ENCODE measurements around the gene SLC6A9.

SLC6A9 gene

GRCh38 chr1:44048532-44049215 lies 17.4 kb upstream of the SLC6A9 start:
- DNase-seq (ENCODE audit: low read depth) = no peak

DNA sequence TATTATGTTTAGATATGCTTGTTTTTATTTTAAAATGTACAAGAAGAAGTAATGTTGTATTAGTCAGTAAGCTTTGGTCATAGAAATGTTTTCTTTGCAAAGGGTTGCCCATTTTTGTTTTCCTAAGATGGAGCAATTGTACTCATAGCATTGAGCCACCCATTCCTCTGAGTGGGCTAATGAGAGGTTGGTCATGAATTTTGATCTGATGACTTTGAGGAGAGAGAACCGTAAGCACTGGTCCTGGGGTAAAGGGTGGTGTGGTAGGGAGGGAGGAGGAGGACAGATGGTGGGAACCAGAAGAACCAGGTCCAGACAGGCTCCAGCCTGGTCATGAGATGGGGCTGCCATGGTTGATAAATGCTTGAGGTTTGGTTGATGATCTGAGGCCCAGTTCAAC lies 15.9 kb upstream of the SLC6A9 start:
- DNase-seq (ENCODE audit: low read depth) = no peak

- DNase-seq (ENCODE audit: low read depth) = no peak
Observed at GRCh38 chr1:44045064-44045463, 13.8 kb upstream of the SLC6A9 start.

GRCh38 chr1:44044071-44044801 lies 13.0 kb upstream of the SLC6A9 start:
- no peak for DNase-seq (ENCODE audit: low read depth)

DNA sequence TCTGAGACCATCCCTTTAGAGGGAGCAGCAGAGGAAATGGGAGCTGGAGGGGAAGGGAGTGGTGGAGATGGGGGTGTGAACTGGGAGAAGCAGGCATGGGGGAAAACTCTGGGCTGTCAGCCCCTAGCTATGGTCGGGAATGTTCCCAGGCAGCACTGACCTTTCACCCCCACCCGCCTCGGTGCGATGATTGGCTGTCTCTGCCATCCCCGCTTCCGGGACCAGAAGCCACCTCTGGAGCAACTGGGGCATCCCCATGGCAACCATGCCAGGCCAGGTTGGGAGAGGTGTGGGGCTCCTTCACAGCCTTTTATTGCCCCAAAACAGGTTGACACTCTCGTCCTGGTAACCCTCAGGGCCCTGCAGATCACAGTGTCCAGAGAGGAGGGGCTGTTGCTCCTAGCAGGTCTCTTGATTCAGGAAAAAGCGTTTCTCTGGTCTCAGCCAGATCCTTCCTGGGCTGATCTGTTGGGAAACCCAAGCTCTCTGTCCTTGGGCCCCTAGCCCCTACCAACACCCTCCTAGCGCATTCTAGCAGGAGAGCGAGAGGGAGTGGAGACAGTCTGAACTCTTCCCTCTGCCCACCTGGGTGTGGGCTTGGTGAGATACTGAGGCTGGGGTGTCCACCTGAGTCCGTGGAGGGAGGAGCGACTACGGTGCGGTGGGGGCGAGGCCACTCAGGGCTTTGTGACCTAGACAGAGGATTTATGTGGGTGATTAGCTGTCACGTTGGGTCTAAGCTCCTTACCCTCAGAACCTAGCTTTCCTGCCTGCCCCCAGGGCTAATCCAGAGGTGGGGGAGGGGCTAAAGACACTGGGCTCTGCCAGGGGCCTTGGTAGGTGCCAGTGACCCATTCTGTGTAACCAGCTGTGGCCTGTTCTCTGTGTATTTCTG lies 12.2 kb upstream of the SLC6A9 start:
- DNase-seq (ENCODE audit: low read depth) = no peak

GRCh38 chr1:44040846-44041245 lies 9.6 kb upstream of the SLC6A9 start:
- DNase-seq (ENCODE audit: low read depth) = no peak

- no peak for DNase-seq (ENCODE audit: low read depth)
Observed at GRCh38 chr1:44040418-44040817, 9.2 kb upstream of the SLC6A9 start.

DNA sequence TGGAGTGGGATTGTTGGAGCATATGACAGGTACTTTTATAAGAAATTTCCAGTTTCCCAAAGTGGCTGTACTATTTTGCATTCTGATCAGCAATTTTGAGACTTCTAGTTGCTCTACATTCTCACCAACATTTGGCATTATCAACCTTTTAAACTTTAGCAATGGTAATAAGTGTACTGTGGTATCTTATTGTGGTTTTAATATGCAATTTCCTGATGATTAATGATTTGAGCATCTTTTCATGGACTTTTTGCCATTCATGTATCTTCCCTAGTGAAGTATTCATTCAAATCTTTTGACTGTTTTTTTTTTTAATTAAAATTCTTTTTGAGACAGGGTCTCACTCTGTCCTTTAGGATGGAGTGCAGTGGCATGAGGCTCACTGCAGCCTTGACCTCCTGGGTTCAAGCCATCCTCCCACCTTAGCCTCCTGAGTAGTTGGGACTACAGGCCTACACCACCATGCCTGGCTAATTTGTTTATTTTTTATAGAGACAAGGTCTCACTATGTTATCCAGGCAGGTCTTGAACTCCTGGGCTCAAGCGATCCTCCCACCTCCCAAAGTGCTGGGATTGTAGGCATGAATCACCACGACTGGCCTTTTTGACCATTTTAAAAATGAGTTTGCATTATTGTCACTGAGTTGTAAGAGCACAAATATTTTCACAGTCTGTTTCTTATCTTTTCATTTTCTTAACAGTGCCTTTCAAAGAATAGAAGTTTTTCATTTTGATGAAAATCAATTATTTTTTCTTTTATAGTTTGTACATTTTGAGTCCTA lies 7.8 kb upstream of the SLC6A9 start:
- no peak for DNase-seq (ENCODE audit: low read depth)

DNA sequence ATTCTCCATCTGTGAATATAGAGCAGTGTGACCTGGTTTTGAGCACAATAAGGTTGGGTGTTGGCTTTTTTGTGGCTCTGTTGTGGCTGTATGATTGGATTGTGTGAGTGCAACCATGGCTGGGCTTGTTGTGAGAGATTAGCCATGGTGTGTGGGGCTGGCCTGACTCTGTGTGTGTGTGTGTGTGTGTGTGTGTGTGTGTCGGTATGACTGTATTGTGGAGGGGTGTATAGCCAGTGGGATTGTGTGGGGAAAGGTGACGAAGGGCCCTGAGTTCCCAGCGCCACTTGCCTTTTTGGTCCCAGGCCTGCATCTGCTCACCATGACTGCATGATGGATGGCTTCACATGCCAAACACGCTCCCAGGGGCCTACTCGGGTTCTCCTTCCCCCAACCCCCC lies 5.9 kb upstream of the SLC6A9 start:
- no peak for DNase-seq (ENCODE audit: low read depth)

GRCh38 chr1:44036409-44037139 lies 5.3 kb upstream of the SLC6A9 start:
- peak; percentile 56 for DNase-seq (ENCODE audit: low read depth)

GRCh38 chr1:44035726-44036408 lies 4.6 kb upstream of the SLC6A9 start:
- no peak for DNase-seq (ENCODE audit: low read depth)

- no peak for DNase-seq (ENCODE audit: low read depth)
Observed at GRCh38 chr1:44034976-44035716, 3.9 kb upstream of the SLC6A9 start.

DNA sequence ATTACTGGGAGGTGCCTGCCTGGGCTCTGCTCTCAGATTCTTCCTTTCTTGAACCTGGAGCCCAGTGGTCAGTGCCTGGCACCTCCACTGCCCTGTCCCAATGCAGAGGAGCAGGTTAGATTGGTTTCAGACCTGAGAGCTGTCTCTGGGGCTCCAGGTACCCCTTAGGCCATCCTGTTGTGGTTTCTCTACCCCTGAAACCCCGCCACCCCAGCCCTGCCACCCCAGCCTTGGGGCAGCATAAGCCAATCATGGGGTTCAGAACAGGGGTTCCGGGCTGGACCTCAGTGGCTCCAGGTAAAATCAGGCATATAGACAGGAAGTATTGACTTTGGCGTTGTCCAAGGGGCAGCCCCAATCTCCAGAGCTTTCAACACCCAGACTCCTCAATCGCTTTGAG lies 3.2 kb upstream of the SLC6A9 start:
- no peak for DNase-seq (ENCODE audit: low read depth)

- no peak for DNase-seq (ENCODE audit: low read depth)
Observed at GRCh38 chr1:44033756-44034155, 2.5 kb upstream of the SLC6A9 start.

GRCh38 chr1:44033041-44033575 lies 1.8 kb upstream of the SLC6A9 start:
- no peak for DNase-seq (ENCODE audit: low read depth)

DNA sequence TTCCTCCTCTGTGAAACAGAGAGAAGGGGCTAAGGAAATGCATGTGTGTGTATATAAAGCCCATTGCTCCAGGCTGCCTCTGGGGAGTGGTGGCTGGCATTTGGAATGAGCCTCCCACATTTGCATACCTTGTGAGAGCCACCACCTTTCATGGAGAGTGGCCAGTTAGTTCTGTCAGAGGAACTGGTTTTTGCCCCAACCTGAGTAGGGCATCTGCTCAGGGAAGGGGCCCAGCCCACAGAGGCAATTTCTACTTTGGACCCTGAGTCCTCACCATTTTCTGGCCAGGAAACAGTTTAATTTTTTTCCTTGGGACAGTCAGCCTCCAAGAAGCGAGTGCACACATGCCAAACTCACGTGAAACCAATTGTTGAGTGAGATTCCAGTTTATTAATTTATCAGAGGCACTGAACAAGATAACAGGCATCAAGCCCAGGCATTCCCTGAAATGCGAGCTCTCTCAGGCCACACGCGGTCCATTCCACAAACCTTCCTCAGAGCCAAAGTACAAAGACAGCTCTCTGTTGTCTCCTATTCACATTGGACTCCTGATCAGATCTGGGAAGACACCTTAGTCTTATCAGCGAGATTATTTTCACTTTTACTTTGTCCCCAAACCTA lies 1.0 kb upstream of the SLC6A9 start:
- DNase-seq (ENCODE audit: low read depth) = no peak

GRCh38 chr1:44030605-44031251 lies 534 bp downstream of the SLC6A9 start:
- DNase-seq (ENCODE audit: low read depth) = peak; percentile 31

DNA sequence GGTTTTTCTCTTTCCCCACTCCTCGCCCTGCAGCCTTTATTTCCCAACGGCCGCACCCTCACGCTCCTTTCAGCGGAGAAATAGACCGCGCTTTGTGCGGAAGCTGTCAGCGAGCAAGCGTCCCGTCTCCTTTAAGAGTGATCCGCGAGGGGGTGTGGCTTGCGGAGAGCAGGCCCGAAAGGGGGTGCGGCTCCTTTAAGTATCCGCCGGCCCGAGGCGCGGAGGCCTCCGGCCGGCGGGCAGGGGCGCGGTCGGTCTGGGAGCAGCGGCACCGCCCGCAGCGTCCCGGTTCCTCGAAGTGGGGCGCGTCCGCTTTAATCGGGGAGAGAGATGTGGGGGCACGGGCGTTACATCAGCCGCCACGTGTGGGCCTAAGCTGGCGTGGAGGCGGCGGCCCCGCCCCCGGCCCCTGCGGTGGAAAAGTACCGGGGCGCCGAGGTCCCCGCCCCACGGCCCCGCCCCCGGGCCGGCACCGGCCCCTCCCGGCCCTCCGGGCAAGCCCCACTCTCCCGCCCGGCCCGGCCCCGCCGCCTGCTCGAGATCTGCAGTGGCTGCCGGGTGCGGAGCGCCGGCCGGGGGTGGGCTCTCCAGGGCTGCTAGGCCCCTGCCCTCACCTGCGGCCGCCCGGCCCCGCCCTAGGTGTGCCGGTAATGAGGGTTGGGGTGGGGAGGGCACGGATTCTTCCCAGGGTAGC lies 1.2 kb downstream of the SLC6A9 start:
- DNase-seq (ENCODE audit: low read depth) = peak; percentile 81

Data from stimulated activated CD8-positive, alpha-beta memory T cell treated with anti-CD3 and anti-CD28 coated beads, Interleukin-4, amount 100 ng/mL, for 24 hours (primary cell).